SK-N-SH (cell line): Measurements from ENCODE around the gene F2RL1.

Experiments
- CTCF ChIP-seq: fragments of 200-600 bp; sonication (generic); IDR thresholded peaks from 2 replicates; pipeline ENCODE4 v1.6.1; 2017; ENCODE audit warnings: antibody characterized with exemption, mild to moderate bottlenecking, moderate library complexity
- TF ChIP-seq, protein P1 (sequence below): IDR thresholded peaks from 2 replicates; pipeline ENCODE4; 2012

DNA sequence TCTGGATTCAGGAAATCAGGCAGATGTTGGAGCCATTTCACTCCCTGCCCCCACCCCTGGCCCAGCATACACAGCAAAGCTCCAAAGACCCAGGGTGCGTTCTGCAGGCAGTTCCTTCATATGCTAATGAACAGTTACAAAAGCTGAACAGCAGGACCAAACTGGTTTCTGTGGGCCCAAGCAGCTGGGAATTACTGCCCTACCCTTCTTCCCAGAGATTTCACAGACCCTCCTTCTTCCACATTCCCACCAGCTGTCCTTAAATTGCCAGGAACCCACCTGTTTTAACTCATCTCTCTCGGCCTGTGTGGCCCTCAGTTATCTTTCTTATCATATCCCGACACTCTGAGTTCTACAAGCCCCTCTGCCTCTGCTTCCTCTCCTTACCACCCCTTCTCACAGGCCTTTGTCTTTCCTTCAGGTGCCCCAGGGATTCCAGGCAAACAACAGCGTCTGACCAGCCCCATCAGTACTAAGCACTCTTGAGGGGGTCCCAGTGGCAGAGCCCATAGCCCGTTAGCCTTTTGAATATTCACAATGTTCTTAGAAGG, 10.6 kb upstream of the F2RL1 start:
- TF ChIP-seq, protein P1, sequence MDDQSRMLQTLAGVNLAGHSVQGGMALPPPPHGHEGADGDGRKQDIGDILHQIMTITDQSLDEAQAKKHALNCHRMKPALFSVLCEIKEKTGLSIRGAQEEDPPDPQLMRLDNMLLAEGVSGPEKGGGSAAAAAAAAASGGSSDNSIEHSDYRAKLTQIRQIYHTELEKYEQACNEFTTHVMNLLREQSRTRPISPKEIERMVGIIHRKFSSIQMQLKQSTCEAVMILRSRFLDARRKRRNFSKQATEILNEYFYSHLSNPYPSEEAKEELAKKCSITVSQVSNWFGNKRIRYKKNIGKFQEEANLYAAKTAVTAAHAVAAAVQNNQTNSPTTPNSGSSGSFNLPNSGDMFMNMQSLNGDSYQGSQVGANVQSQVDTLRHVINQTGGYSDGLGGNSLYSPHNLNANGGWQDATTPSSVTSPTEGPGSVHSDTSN, result no peak
- no peak for TF ChIP-seq CTCF
